Activated naive CD4-positive, alpha-beta T cell (primary cell): Measurements from ENCODE around the gene PCCA.
"Not testable (repeated sequence)": the region's sequence is repeated elsewhere in the genome, so short reads cannot be mapped to it uniquely, and the experiment has no call there.

Experiments
- DNase-seq, 4 experiments: peaks; one replicate each; lab custom pipeline; 2025; lab: John Stamatoyannopoulos, UW

PCCA gene, protein sequence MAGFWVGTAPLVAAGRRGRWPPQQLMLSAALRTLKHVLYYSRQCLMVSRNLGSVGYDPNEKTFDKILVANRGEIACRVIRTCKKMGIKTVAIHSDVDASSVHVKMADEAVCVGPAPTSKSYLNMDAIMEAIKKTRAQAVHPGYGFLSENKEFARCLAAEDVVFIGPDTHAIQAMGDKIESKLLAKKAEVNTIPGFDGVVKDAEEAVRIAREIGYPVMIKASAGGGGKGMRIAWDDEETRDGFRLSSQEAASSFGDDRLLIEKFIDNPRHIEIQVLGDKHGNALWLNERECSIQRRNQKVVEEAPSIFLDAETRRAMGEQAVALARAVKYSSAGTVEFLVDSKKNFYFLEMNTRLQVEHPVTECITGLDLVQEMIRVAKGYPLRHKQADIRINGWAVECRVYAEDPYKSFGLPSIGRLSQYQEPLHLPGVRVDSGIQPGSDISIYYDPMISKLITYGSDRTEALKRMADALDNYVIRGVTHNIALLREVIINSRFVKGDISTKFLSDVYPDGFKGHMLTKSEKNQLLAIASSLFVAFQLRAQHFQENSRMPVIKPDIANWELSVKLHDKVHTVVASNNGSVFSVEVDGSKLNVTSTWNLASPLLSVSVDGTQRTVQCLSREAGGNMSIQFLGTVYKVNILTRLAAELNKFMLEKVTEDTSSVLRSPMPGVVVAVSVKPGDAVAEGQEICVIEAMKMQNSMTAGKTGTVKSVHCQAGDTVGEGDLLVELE

DNA sequence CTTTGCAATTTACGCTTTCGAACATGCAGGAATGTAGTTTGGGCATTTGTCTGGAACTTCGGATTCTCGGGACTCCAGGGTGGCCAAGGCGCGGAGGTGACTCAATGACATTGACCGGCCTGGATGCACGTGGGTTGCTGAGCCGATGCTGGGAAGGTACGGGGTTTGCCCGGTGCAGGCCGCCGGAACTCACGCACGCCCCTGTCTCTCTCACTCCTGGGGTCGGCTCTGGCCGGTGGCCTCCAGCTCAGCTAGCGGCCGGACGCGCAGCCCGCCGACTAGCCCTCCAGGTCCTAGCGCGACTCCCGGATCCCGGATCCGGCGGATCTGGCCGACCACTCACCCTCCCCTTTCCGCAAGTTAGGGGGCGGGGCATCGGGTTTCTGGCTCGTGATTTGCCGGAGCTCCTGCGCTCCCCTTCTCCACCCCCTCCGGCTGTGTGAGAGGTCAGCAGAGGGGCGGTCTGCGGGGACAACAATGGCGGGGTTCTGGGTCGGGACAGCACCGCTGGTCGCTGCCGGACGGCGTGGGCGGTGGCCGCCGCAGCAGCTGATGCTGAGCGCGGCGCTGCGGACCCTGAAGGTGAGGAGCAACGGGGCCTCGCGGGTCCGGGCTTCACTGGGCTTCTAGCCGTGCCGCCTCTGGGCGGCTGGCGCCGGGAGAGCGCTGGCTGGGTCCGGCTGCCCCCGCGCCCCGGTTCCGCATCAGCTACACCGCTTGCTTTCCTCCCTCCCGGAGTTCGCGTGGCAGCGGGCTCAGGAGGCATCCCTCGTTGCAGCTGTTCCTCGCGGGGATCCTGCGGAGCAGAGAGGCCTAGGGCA lies at the start of gene PCCA:
TSS of gene PCCA (plus strand) at position 450 of the 821 bp plus-strand sequence. CDS start at position 478, 28 bp downstream.
- DNase-seq = peak; percentile 14 to 54 (median 38)

DNA sequence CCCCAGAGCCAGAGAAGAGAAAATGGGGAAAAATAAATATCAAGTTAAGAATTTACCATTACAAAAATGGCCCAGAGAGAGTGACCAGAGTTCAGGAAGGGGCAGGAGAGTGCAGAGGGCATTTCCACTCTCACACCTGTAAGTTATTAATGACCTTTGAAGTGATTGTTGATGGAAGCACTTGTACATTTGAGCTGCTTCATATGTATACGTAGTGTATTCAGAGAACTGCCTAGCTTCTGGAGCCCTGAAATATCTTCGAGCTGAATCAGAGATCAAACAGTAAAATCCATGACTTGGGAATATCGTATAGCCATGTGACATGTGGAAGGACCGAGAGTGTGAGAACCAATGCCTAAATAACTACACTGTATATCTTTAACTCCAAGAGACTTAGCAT lies 49.2 kb upstream of the PCCA start:
- DNase-seq = no peak

DNA sequence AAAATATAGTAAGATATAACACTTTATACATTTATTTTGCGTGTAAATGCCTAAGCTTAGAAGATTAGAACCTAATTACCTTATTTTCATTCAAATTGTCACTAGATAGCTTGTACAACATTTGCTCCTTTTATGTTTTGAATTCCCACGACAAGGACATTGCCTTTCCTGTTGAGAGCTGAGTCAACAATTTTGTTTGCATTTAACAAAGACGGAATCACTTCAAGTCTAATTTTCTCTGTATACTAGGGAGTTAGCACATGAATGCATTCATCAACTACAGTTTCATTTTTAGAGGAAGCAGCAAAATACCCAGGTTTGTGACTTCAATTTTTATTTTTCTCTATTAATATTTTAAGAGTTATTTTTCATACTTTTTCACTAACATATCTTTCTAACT lies 48.7 kb upstream of the PCCA start:
- DNase-seq = no peak

DNA sequence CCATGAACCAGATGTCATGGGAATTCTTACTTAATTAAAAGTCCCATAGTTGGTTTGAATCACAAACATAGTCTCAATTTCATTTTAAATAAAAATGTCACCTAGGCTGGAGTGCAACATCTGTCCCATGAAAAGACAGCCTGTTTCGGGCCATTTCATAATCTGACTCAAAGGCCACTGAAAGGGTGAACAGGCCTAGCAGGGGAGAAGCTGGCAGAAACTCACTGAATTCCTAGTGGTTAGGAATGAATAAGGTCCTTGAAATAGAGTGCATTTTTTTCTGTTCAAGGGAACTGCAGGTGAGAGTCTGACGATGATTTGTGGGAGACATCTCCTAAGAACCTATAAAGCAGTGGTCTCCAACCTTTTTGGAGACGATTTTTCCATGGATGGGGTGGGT lies 44.0 kb upstream of the PCCA start:
- DNase-seq = no peak

DNA sequence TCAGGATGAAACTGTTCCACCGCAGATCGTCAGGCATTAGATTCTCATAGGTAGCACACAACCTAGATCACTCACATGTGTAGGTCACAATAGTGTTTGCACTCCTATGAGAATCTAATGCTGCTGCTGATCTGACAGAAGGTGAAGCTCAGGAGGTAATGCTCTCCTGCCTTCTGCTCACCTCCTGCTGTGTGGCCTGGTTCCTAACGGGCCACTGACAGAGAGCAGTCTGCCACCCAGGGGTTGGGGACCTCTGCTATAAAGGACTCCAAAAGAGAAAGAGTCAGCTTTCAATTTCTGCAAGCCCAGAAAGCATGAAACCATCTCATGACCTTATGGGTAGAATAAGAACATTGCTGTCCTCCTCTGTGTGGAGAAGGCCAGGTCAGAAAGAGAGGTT lies 43.5 kb upstream of the PCCA start:
- DNase-seq = no peak

DNA sequence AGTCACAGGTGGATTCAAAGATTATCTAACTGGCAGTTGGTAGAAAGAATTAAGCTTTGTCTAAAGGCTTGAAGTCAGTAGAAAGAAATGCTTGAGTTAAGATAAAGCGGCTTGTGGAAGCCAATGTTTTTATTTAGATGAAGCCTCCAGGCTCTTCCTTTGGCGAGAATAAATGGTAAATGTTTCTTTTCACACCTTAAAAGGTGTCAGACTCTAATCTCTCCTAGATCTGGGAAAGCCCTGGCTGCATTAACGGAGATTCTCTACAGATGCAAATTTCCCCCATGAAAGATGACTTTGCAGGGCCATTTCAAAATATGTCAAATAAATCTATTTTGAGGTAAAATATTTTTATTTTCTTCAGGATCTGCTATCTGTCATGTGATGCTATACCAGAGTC lies 37.8 kb upstream of the PCCA start:
- no peak for DNase-seq

DNA sequence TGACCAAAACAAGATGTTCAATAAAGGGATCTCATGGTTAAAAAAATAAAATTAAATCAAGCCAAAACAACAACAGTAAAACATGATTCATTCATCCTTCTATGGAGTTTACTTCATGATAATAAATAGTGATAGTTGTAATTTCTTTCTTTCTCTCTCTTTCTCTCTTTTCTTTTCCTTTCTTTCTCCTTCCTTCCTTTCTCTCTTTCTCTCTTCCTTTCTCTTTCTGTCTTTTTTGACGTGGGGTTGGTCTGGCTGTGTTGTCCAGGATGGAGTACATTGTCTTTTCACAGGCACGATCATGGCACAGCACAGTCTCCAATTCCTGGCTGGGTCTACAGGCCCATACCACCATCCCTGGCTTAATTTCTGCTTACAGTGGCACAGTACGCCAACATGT lies 29.1 kb upstream of the PCCA start:
- DNase-seq = no peak

DNA sequence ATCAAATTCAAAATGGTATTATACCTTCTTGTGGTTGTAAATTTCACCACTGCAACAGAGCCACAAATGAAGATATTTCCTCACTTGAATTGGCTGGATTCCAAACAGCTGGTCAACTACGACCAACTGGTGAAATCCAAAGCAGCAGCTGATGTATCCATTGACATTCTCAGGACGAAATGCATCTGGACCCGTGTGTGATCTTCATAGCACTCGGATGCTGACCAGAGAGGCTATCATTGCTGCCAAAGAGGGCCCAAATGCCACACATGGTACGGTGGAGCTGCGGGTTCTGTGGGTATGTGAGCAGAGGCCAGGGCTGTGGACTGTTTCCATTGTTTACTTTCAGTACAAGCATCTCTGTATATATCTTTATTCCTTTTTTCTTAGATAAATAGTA lies 25.6 kb upstream of the PCCA start:
- no peak for DNase-seq

DNA sequence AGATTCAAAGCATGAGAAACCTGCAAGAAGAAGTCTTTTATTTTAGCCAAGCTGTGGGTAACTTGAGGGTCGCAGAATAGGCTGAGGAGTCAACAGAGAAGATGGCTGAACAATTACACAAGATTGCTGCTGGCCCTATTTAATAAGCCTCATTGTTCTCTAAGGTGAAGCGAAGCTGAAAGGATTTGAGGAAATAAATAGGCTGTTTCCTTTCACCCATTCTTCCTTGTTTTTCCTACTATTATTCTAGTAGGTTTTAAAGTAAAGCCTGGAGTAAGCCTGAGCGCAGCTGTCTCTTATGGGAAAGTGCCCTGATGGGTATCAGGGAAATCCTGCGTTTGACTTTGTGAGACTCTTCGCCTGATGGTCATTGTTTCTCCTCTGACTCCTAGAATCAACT lies 25.0 kb upstream of the PCCA start:
- DNase-seq = no peak

DNA sequence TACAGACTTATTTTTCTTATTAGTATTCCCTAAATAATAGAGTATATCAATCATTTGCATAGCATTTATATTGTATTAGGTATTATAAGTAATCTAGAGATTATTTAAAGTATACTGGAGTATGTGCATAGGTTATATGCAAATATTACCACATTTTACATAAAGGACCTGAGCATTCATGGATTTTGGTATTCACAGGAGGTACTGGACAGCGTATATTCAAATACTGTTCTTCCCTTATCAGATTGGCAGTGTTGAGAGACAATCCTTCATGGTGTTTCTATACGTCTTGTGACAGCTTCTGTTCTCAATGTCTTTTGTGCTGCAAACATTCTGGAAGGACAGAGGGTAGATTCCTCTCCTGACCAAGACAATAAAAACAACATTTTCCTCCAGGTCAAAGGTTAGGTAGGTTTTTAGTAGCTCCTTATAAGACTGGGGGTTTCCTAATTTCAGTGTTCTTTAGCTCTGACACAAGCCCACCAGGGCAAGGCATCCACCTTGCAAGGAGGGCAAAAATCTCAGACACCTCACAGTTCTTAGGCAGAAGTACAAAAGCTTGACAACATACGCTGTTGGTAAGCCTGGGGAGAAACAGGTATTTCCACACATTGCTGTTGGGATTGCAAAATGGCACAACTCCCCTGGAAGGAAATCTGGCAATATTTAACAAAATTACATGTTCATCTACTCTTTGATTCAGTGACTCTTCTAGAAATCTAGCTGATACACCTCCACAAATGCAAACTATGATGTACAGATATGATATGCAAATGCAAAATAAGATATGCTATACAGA lies 20.6 kb upstream of the PCCA start:
- DNase-seq = no peak

DNA sequence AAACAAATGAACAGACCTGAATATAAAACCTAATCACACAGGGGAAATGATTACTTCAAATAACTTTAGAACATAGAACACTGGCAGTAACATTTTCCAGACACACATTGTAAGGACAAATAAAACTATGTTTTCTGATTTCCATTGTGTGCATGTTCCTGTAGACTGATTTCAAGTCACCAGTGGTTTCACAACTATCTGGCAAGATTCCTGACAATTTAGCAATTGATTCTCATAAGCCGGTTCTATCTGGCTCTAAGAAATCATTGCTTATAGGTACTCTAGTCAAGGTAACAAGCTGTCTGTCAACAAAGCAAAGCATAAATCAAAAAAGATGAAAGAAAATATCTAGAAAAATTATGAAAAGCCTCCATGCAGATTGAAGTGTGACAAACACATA lies 19.6 kb upstream of the PCCA start:
- no peak for DNase-seq

DNA sequence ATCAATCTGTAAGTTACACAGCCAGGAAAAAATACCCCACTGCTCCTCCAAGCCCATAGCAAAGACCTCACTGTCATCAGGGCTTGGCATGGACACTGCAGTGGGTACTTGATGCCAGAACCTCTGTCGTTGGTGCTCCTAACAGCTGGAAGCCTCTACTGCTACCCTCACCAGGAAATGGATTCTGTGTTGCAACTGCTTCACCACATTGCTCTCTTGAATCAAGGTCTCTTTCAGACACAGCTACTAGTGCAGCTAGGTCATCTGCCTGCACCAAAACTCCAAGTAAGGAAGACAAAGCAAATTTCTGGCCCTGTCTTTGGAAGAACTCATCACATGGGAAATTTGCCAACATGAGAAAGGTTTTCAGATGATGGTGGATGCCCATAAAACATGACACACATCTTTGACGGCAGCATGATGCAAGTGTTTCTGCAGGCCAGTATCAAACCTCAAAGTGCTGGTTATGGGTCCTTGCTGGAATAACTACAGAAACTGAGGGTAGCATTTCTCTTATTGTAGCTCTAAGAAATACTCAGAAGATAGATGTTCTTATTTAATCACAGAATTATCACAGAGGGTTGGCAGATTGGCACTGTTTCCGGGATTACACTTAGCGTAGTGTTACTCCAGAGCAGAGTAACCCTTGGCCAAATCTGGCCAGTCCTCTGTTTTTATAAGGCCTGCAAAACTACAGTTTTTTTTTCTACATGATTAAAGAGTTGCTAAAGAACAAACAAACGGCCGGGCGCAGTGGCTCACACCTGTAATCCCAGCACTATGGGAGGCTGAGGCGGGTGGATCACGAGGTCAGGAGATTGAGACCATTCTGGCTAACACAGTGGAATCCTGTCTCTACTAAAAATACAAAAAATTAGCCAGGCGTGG lies 12.9 kb upstream of the PCCA start:
- no peak for DNase-seq

DNA sequence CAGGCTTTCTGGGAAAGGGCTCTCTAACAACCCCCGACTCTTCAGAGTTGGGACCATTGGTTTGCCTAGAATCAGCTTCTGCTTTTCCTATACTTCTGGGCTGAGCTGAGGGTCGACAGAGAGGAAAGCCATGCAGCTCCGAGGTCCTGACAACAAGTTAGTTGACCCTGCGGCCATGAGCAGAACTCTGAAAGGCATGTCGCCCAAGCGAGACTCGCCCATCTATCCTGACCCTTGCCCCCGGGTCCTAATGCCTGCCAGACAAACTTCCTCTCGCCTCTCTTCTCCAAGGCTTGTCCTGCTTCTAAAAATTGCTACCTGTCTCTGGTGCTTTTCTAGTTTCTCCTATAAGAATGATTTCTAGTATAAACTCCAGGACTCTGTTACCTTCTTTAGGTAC lies 9.9 kb upstream of the PCCA start:
- not testable (repeated sequence) for DNase-seq

DNA sequence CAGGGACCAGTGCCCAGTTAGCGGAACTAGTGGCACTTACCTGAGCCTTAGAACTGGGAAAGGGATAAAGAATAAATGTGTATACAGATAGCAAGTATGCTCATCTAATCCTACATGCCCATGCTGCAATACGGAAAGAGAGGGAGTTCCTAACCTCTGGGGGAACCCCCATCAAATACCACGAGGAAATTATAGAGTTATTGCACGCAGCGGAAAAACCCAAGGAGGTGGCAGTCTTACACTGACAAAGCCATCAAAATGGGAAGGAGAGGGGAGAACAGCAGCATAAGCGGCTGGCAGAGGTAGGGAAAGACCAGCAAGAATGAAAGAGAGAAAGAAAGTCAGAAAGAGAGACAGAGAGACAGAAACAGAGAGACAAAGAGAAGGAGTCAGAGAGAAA lies 5.5 kb upstream of the PCCA start:
- DNase-seq = not testable (repeated sequence)

DNA sequence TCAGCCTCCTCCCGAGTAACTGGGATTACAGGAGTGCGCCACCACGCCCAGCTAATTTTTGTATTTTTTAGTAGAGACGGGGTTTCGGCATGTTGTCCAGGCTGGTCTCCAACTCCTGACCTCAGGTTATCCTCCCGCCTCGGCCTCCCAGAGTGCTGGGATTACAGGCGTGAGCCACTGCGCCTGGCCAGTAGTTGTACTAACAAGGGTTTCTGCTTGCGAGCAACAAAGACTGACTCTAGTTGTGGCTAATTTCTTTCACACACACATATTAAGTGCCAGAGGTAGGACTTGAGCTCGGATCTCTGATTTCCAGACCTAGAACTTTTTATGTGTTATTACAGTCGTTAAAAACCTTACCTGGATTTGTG lies 635 bp upstream of the PCCA start:
- DNase-seq = no peak

DNA sequence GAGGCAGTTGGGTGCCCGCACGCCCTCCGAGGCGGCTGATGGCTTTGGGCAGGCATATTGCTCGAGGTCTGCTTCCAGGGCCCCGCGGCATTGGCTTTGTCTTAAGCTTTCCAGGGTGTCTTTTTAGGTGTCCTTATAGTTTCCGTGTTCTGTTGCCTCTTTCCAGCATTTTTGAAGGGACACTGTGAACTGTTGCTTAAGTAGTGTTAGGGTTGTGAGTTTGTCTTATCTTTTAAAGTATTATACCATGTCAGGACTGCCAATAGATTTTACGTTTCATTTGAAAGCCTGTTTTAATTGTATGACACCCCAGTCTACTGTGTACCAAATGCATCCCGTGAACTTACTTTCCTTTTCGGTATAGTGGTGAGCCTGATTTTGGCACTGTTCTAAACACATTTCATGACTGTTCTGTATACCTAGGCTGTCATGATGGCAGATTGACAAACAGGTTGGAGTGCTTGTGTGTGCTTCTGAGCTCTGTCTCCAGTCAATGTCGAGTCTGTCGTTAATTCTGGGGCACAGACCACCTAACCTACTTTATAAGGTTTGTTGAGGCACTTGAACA lies 656 bp downstream of the PCCA start:
- no peak for DNase-seq

DNA sequence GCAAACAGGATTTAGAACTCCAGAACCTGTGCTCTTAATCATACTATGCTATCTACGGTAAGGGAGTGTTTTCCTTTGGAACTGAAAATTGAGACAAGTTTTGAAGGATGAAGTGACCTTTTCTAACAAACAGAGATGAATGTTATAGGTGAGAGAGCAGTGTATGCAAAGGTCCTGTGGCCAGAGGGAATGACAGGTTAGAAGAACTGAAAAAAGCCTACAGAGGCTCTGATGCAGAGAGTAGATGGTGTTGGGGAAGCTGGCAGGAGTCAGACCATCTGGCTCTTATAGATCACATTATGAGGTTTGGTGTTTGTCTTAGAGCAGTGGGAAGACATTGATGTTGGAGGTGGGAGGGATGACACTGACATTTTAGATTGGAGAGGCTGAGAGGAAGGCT lies 2.0 kb downstream of the PCCA start:
- DNase-seq = no peak

DNA sequence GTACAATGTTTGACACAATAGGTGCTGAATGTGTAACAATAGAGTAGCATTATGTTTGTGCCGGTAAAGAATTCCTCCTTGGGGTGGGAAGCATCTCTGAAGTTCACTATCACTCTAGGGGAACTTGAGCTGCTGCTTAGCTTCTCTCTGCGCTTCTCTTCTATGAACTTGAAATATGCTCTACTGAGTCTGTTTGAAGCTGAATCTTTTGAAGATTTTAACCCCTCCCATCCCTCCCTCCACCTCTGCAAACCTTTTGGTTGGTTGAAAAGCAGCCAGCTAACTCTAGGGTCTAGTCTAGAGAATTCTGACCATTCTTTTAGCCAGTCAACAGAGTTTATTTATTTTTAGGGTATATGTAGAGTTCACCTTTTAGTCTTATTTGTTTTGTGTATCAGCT lies 2.5 kb downstream of the PCCA start:
- DNase-seq = no peak

DNA sequence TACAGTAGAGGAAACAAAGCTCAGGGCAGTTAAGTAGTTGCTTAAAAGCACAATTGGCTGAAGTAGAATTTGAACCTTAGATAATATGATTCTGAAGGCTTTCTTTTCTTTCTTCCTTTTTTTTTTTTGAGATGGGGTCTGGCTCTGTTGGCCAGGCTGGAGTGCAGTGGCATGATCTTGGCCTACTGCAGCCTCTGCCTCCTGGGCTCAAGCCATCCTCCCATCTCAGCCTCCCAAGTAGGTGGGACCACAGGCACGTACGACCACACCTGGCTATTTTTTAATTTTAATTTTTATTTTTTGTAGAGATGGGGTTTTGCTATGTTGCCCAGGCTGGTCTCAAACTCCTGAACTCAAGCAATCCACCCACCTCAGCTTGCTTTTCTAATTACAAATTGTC lies 3.4 kb downstream of the PCCA start:
- DNase-seq = not testable (repeated sequence)

DNA sequence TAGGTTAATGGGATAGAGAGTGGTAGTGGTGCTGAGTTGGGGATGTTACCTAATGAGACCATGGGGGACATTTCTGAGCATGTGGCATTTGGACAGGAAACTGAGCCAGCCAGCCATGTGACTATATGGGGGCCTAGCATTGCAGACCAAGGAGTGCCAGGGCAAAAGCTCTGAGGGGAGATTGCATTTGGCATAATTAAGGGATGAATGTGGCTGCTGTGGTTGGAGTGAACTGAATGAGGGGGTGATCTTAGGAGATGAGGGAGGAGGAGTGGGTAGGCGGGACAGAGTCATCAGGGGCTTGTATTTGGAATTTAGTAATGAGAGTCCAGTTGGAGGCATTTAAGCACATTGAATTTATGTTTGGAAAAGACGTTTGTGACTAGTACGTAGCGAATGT lies 6.6 kb downstream of the PCCA start:
- no peak for DNase-seq

DNA sequence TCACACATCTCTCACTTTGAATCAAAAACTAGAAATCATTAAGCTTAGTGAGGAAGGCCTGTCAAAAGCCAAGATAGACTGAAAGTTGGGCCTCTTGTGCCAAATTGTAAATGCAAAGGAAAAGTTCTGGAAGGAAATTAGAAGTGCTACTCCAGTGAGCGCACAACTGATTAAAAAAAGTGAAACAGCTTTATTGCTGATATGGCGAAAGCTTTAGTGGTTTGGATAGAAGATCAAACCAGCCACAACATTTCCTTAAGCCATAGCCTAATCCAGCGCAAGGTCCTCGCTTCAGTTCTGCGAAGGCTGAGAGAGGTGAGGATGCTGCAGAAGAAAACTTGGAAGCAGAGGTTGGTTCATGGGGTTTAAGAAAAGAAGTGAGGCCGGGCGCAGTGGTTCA lies 7.6 kb downstream of the PCCA start:
- no peak for DNase-seq
